NCI-H2029 treated with DMSO at 0.1 percent for 48 hours (cell line): ENCODE results near the gene MYBPH.

Source experiments
- DNase-seq: peaks from one replicate; lab custom pipeline; 2025; lab: John Stamatoyannopoulos, UW

MYBPH gene

GRCh38 chr1:203175237-203175826, at the start of gene MYBPH:
Gene MYBPH (minus strand): TSS chr1:203175826. CDS start chr1:203175755, 71 bp downstream.
- no peak for DNase-seq

- no peak for DNase-seq
Measured at GRCh38 chr1:203225071-203225470, 49.4 kb upstream of the MYBPH start.

GRCh38 chr1:203223012-203223775, 47.6 kb upstream of the MYBPH start:
- no peak for DNase-seq

- no peak for DNase-seq
Measured at GRCh38 chr1:203219934-203220333, 44.3 kb upstream of the MYBPH start.

DNA sequence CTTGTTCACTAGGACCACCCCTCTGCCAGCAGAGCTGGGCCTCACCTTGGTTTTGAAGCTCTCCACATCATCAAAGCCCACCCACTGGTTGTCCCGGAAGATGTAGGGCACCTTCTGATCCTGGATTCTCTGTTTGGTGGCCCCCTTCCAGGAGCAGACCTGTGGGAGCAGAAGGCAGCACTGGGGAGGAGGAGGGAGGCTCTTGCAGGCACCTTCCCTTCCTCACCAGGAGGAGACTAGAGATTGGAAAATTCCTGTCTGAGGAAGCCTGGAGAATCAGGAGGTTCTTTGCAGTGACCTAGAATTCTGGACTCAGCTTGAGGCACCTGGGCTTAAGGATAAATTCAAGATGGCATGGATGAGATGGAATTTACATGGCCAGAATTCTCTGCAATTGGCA, 43.5 kb upstream of the MYBPH start:
- no peak for DNase-seq

DNA sequence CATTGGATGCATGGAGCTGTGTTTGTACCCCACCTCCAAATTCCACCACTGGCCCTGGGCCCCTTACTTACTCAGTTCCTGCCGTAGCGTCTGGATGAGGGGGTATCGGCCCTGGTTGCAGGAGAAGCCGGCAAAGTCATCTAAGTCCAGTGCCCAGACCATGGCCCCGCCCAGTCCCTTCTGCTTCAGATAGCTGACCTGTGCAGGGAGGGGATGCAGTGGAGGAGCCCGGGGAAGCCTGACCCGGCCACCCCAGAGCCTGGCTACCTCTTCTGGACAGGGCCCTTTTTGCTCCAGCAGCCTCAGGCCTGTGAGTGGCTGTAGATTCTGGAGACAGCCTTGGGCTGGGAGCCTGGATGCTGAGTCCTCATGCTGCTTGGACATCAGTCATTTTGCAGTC, 42.0 kb upstream of the MYBPH start:
- no peak for DNase-seq

- DNase-seq, result no peak
Measured at GRCh38 chr1:203217139-203217655, 41.6 kb upstream of the MYBPH start.

DNA sequence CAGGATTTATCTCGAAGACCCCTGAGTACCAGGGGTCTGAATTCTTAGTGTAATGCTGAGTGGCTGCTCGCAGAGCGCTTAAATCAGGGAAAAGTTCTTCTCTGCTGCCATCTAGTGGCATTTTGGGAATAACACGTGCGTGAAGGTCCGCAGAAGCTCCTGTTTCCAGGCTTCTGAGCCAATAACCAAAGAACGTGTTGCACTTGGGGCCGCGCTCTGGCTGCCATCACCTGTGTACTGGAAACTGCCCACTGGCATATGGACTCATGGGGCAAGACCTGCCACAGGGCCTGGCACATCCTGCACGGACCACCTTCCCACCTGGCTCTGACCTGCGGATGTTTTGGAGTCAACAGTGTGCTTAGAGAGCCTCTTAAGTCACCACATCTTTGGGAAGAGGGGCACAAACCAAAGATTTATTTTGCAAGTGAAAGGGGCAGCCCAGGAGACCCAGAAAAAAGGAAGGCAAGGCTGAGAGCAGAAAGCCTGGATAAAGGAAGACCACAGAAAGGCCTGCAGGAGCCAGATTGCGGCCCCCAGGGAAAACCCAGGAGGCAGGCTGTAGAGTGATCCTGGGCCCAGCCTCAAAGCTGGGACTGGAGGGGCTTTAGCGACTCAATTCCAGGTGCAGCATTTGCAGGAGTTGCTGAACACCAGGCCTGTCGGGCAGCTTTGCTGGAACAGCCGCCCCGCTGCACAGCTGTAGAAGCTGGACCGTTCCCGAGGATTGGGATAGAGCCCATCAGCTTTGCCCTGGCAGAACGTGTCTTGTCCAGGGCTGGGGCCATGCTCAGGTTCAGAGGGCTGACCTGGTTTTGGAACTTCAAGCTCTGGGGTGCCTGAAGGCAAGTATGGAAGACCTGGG, 40.9 kb upstream of the MYBPH start:
- DNase-seq, result peak; percentile 30

GRCh38 chr1:203215573-203215972, 39.9 kb upstream of the MYBPH start:
- DNase-seq, result no peak

DNA sequence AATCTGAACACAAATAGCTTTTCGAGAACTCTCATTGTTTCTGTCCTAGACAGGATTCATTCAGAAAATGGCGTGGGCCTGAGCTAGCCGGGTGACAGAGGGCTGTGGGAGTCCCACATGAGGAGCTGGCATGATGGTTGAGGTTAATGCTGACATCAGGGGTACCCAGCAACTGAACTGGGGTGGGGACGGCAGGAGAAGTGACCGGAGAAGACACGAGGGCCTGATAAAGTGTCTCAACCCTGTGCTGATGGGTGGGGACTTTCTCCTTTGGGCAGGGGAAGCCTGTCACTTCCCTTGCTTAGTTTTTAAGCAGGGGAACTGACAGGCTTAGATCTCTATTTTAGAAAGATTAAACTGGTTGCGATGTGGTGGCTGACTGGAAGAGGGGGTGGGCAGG, 39.2 kb upstream of the MYBPH start:
- DNase-seq, result no peak

DNA sequence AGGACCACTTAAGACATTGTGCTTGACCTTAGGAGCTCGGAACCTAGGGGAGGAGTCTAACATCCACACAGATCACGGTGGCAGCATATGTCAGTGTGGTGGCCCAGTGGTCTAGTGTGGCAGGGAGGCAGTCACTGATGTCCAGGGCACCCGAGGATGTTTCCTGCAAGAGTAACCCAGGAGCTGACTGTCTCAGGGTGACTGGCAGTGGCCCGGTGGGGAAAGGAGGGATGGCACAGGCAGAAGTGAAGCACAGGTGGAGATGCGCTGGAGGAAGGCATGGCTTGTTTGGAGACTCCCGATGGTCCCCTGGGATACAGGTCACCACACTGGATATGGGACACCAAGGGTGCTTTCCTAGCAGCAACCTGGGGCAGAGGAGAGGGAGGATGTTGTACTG, 37.5 kb upstream of the MYBPH start:
- DNase-seq, result no peak

- DNase-seq, result no peak
Measured at GRCh38 chr1:203211812-203212211, 36.2 kb upstream of the MYBPH start.

- no peak for DNase-seq
Measured at GRCh38 chr1:203210988-203211387, 35.4 kb upstream of the MYBPH start.

DNA sequence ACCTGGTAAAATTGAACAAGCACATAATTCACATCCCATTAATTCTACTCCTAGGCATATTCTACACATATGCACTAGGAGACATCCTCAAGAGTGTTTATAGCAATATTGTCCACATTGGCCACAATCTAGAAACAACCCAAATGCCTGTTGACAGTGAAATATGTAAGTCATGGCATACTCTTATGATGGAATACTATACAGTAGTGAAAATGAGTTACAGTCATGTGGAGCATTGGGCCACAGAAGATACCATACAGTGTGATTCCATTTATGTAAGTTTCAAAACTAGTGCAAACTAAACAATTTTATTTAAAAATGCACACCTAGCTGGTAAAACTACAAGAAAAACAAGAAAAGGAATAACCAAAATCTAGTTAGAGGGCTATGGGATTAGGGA, 34.7 kb upstream of the MYBPH start:
- no peak for DNase-seq

DNA sequence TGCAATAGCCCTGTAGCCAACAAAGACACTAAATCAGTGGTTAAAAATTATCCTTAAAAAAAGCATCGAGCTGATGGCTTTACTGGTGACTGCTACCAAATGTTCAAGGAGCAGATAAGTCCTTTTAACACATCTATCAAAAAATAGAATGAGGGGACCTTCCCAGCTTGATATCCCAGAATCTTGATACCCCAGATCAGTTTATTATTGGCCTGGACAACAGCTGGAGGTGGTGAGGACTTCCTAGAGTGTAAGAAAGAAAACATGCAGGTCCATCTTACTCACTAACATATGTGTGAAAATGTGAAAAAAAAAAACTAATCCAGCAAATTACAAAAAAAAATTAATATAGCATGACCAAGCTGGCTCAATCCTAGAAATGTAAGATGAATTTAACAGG, 32.6 kb upstream of the MYBPH start:
- no peak for DNase-seq

DNA sequence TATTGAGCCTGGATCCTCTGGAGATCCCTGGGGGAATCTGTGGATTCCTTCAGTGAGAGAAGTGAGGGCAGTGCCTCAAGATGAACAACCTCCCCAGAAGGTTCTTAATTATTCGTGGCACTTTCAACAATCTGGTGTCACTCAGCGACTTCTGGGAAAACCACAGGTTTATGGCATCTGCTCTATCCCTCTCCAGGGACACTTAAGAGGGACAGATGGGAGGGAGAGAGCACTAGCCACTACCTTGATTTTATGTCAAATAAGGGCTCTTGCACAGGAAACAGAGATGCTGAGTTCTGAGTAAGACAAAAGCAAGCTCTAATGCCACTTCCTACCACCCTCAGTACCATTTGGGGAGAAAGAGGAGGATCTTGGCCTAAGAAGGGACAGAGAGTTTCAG, 32.1 kb upstream of the MYBPH start:
- DNase-seq, result no peak

- DNase-seq, result no peak
Measured at GRCh38 chr1:203206129-203206687, 30.6 kb upstream of the MYBPH start.

GRCh38 chr1:203204756-203205155, 29.1 kb upstream of the MYBPH start:
- DNase-seq, result no peak

DNA sequence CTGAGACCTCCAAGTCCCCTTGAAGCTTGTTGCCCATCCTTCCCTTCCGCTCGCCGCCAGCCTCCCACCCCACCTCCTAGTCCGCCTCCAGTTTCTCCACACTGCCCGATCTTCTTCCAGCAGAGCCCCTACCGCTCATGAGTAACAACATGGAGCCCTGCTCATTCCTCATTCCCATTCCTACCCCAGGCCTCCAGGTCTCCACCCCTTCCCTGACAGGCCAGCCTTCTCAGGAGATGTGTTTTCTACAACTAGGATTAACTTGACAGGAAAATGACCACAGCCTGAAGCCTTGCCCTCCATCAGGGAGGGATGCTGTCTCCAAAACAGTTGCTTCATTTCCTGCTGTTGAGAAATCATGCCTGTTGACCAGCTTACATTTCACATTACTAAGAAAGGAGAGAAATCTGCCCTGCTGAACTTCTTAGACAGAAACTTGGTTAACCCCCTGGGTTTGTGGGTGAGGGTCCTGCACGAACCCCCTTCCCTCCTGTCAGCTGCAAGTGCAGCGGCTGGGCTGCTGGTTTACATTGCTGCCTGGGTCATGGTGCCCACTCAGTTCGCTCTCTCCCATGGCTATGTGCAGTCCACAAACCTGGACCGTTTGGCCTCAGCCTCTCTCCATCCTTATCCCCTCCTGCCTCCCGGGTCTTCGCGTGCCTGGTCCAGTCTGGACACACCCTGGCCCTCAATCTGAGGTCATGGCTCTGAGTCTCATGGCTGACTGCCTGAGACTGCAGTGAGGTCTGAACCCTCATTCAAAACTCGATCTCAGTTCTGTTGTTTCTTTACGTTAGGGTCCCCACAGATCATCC, 27.0 kb upstream of the MYBPH start:
- DNase-seq, result no peak

DNA sequence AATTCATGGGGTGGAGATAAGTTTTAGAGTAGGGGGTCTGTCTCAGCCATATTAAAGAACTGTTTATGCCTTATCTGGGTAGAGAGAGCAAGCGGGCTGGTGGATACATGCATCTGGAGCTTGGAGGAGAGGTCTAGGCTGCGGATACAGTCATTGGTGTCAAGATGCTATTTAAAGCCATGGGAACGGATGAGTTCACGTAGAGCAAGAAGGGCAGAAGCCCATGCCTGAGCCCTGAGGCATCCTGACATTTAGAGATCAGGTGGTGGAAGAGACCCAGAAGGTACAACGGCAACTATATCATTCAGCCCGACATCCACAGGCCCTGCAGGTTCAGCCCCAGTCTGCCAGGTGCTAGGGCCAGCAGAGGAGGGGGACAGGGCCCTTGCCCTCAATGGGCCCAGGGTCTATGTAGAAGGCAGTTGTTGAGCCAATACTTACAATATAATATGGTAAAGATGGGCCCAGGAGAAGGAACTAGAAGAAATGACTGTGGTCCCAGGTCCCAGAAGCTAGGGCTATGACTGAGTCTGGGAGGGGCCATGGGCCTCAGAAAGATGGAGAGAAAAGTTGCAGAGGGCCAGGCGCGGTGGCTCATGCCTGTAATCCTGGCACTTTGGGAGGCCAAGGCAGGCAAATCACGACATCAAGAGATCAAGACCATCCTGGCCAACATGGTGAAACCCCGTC, 26.0 kb upstream of the MYBPH start:
- DNase-seq, result no peak

GRCh38 chr1:203200916-203201315, 25.3 kb upstream of the MYBPH start:
- no peak for DNase-seq
